Amygdala (tissue), 56 donors: ENCODE results near the gene EXOC3L1.

ENCODE experiments used
- DNase-seq, 56 donors: peaks; one replicate each; lab custom pipeline; 2025; lab: John Stamatoyannopoulos, UW

Gene EXOC3L1

DNA sequence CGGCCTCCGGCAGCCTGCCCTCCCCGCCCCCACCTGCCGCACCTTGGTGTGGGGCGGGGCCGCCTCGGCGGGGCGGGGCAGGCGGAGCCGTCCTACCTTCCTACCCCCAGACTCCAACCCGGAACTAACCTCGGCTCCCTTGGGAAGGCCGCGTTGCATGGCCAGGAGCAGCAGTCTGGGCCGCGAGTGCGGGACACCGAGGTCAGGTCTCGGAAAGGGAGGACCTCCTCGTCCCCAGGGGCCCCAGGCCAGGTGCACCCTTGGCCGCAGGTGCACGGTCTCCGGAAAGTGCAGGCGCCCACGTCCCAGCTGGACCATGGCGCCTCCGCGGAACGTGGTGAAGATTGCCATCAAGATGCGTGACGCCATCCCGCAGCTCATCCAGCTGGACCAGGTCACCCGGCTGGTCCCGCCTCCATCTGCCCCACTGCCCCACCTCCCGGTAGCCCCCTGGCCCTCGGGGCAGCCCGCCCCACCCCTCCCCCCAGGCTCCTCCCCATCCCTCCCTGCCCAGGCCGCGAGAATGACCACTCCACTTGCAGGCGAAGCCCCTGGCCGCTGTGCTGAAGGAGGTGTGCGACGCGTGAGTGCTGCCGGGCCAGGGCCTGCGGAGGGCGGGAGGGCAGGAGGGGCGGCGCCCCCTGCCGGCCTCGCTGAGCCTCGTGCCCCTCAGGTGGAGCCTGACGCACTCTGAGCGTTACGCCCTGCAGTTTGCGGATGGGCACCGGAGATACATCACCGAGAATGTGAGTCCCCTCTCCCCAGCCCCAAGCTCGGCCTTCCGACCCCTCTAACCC lies 9.3 kb upstream of the EXOC3L1 start, which contains the start of gene ELMO3:
ELMO3 (plus strand) TSS at position 121 of the 797 bp plus-strand sequence; CDS start at position 317, 196 bp downstream.
- DNase-seq, result peak in 1 of 56 donors; percentile 52

GRCh38 chr16:67198238-67198734 lies 8.3 kb upstream of the EXOC3L1 start:
- peak in 36 of 56 donors; percentile 8 to 70 (median 43) for DNase-seq

- DNase-seq, result no peak
Observed at GRCh38 chr16:67197704-67198103, 7.8 kb upstream of the EXOC3L1 start.

DNA sequence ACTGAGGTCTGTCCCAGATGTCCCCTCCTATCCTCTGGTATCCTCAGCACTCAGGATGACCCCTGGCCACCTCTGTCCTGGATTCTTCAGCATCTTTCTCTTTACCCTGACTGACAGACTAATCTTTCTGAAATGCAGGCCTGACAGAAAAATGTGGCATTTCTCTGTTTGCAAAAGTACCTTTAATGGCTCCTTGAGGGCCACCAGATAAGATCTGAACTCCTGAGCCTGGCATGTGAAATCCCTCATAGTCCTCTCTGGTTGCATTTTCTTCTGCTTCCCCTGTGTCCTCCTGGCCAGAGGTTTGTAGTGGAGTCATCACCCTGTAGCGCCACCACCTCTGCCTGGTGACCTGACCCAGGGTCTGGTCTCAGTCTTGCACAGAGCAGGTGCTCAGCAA lies 6.9 kb upstream of the EXOC3L1 start:
- DNase-seq, result no peak

DNA sequence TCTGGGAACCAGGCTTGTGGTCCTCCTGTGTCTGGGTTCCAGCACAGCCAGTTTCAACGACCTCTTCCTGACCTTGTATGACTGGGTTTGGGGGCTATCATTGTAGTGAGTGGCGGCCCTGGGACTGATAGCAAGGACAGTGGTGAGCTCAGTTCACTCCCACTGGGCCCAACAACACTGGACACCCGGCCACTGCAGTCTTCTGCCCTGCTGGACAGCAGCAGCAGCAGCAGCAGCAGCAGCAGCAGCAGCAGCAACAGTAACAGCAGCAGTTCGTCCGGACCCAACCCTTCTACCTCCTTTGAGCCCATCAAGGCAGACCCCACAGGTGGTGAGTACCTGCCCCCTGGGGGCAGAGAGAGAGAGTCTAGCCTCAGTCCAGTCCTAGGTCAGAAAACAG lies 5.7 kb upstream of the EXOC3L1 start:
- DNase-seq, result no peak

- no peak for DNase-seq
Observed at GRCh38 chr16:67194260-67194659, 4.3 kb upstream of the EXOC3L1 start.

GRCh38 chr16:67193536-67193935 lies 3.6 kb upstream of the EXOC3L1 start:
- no peak for DNase-seq

GRCh38 chr16:67192781-67193361 lies 2.9 kb upstream of the EXOC3L1 start:
- DNase-seq, result no peak

GRCh38 chr16:67191995-67192681 lies 2.2 kb upstream of the EXOC3L1 start, which contains the start of gene E2F4:
Gene E2F4, plus strand, starts transcription at chr16:67192155. Its CDS starts 73 bp downstream, at chr16:67192228.
- DNase-seq, result peak; percentile 55 to 96 (median 86)

DNA sequence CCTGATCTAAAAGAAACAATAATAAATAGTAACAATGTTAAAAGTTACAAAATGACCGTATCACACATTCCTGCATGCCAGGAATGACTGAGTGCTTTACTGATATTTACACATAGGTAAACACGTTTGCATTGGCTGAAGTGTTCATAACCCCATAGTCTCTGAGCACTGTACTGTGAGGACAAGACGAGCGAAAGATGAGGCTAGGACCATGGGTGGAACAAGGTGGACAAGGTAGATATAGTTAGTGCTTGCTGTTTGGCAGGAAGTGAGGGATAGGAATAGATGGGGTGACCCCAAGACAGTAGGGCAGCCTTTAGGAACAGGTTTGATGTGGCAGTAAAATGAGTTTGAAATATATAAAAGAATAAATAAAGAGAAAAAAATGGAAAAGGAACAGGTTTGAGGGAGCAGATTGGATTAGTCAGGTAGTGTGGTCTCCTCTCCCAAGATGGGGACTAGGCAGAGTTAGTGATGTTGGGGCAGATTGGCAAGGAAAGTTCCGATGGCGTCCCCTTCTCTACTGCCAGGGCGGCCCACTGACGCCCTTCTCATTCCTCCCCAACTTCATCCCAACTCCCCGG lies 1.6 kb upstream of the EXOC3L1 start:
- no peak for DNase-seq

- DNase-seq, result no peak
Observed at GRCh38 chr16:67190448-67191399, 788 bp upstream of the EXOC3L1 start.

GRCh38 chr16:67188798-67189197 lies 1.1 kb downstream of the EXOC3L1 start:
- DNase-seq, result no peak

- DNase-seq, result no peak
Observed at GRCh38 chr16:67188323-67188722, 1.6 kb downstream of the EXOC3L1 start.

GRCh38 chr16:67187175-67187890 lies 2.6 kb downstream of the EXOC3L1 start:
- DNase-seq, result no peak

DNA sequence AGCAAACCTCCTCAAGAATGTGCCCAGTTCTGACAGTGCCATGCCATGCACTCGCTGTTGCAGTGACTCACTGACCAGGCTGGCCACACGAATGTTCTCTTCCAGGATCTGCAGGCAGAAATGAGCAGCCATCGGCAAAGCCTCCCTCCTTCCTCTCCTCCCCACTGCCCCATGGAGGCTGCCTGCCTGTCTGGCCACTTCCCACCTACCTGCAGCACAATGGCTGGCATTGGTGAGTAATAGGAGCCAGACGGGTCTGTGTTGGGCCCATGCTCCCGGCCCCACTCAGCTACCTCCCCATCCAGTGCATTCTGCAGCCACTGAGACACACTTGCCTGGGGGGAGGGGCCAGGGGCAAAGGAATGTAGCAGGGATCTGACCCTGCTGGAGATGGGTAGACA lies 3.4 kb downstream of the EXOC3L1 start:
- no peak for DNase-seq

DNA sequence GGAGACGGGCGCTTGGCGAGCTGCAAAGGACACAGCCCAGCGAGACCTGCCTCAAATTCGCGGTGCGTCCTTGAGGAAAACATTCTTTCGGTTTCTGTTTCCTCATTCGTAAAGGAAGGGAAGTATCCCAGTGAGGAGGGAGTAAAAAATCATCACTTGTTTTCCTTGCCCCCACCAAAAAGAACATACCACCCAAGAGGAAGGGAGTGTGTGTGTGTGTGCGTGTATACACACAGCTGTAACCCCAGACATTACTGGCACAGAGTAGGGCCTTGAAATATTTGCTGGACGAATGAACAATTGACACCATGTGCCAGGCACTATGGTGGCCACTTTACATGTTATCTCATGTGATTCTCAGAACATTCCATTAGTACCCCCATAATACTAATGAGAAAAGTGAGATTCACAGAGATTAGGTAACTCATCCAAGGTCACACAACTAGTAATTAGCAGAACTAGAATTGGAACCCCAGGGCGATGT lies 4.2 kb downstream of the EXOC3L1 start:
- DNase-seq, result no peak

GRCh38 chr16:67184995-67185650 lies 4.8 kb downstream of the EXOC3L1 start:
- peak in 53 of 56 donors; percentile 11 to 89 (median 66) for DNase-seq

DNA sequence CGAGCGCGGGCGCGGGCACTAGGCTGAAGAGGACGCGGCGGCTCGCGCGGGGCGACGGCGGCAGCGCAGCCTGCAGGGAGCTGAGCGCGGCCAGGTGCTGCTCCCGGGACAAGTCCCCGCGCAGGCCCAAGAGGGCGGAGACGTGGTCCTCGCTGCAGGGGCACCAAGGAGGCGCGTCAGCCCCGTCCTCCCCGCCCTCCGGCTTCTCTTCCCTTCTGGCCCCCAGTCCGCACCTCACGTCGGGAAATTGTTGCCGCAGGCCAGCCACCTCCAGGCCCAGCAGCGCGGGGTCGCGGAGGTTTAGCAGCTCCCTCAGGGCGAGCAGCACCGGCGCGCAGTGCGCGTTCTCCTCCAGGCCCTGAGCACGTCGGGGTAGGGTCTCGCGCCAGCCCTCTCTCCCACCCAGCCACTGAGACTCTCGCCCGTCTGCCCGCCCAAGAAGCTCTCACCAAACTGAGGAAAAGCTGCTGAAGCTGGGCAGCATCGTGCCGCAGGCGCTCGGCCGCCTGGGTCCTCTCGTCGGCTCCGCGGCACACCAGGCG lies 5.4 kb downstream of the EXOC3L1 start:
- peak in 1 of 56 donors; percentile 52 for DNase-seq
